ENCODE data around the gene ABHD16A.
"Not testable (repeated sequence)": the region's sequence is repeated elsewhere in the genome, so short reads cannot be mapped to it uniquely, and the experiment has no call there.

The ABHD16A gene

GRCh38 chr6:31713991-31714684 is 11.0 kb upstream of the ABHD16A start:
- DNase-seq (ENCODE audit: low read depth) = no peak

- no peak for DNase-seq (ENCODE audit: low read depth)
Measured at GRCh38 chr6:31713465-31713864, 10.3 kb upstream of the ABHD16A start.

- no peak for DNase-seq (ENCODE audit: low read depth)
Measured at GRCh38 chr6:31712296-31712695, 9.2 kb upstream of the ABHD16A start.

- no peak for DNase-seq (ENCODE audit: low read depth)
Measured at GRCh38 chr6:31711233-31711632, 8.1 kb upstream of the ABHD16A start.

- DNase-seq (ENCODE audit: low read depth) = no peak
Measured at GRCh38 chr6:31710523-31711219, 7.5 kb upstream of the ABHD16A start.

GRCh38 chr6:31709157-31709556 is 6.0 kb upstream of the ABHD16A start:
- not testable (repeated sequence) for DNase-seq (ENCODE audit: low read depth)

GRCh38 chr6:31708224-31708623 is 5.1 kb upstream of the ABHD16A start:
- no peak for DNase-seq (ENCODE audit: low read depth)

GRCh38 chr6:31707701-31708100 is 4.6 kb upstream of the ABHD16A start:
- DNase-seq (ENCODE audit: low read depth) = no peak

GRCh38 chr6:31706599-31706998 is 3.5 kb upstream of the ABHD16A start, which contains the start of gene LY6G6F:
TSS of gene LY6G6F (plus strand) at chr6:31706866. CDS start at chr6:31706907, 41 bp downstream.
- DNase-seq (ENCODE audit: low read depth) = no peak

- DNase-seq (ENCODE audit: low read depth) = no peak
Measured at GRCh38 chr6:31705931-31706330, 2.8 kb upstream of the ABHD16A start.

GRCh38 chr6:31702405-31702818 is 712 bp downstream of the ABHD16A start:
- DNase-seq (ENCODE audit: low read depth) = no peak

GRCh38 chr6:31701666-31702404 is 1.3 kb downstream of the ABHD16A start:
- no peak for DNase-seq (ENCODE audit: low read depth)

GRCh38 chr6:31700740-31701401 is 2.3 kb downstream of the ABHD16A start:
- DNase-seq (ENCODE audit: low read depth) = no peak

GRCh38 chr6:31697555-31697954 is 5.6 kb downstream of the ABHD16A start:
- DNase-seq (ENCODE audit: low read depth) = no peak

- DNase-seq (ENCODE audit: low read depth) = no peak
Measured at GRCh38 chr6:31693535-31693934, 9.6 kb downstream of the ABHD16A start.

- DNase-seq (ENCODE audit: low read depth) = no peak
Measured at GRCh38 chr6:31692886-31693285, 10.2 kb downstream of the ABHD16A start.

GRCh38 chr6:31692353-31692752 is 10.8 kb downstream of the ABHD16A start:
- DNase-seq (ENCODE audit: low read depth) = no peak

GRCh38 chr6:31691564-31692108 is 11.5 kb downstream of the ABHD16A start:
- no peak for DNase-seq (ENCODE audit: low read depth)

GRCh38 chr6:31691078-31691463 is 12.1 kb downstream of the ABHD16A start:
- DNase-seq (ENCODE audit: low read depth) = no peak

- no peak for DNase-seq (ENCODE audit: low read depth)
Measured at GRCh38 chr6:31690231-31691077, 12.7 kb downstream of the ABHD16A start.

All from stimulated activated CD8-positive, alpha-beta memory T cell treated with anti-CD3 and anti-CD28 coated beads, Interleukin-15, amount 100 ng/mL, for 1 hour (primary cell).